HL-60 (cell line): ENCODE measurements around the gene GALNT9.

Experiments used
- DNase-seq, 2 experiments: peaks; one replicate each; pipeline ENCODE4 v3.0.0-alpha.2; 2010 to 2020; ENCODE audit warnings: low read depth in 1 of 2, low spot score in 1 of 2
- H3K27ac ChIP-seq: fragments of 250-450 bp; sonication (Bioruptor Pico); replicated peaks from 2 replicates; pipeline ENCODE4 v1.5.1; 2020; ENCODE audit warnings: mild to moderate bottlenecking, moderate library complexity
- H3K27me3 ChIP-seq: fragments of 250-450 bp; sonication (Bioruptor Pico); 2 replicates; pipeline ENCODE4 v1.5.1; 2021; ENCODE audit warnings: mild to moderate bottlenecking, moderate library complexity; ENCODE audit not compliant: insufficient read depth, poor library complexity, severe bottlenecking
- H3K4me3 ChIP-seq: replicated peaks from 2 replicates; pipeline ENCODE4 v1.5.1; 2011; ENCODE audit warnings: mild to moderate bottlenecking, control low read depth, low read length; ENCODE audit not compliant: insufficient read depth
- GABPA ChIP-seq: IDR thresholded peaks from 2 replicates; pipeline ENCODE4 v1.6.1; 2012; ENCODE audit warnings: low read depth
- POLR2AphosphoS5 ChIP-seq: IDR thresholded peaks from 2 replicates; pipeline ENCODE4 v1.6.1; 2012; ENCODE audit warnings: low read depth
- SPI1 ChIP-seq: IDR thresholded peaks from 2 replicates; pipeline ENCODE4 v1.6.1; 2012; ENCODE audit warnings: low read depth, mild to moderate bottlenecking, borderline replicate concordance
- TF ChIP-seq, protein P1 (sequence below): IDR thresholded peaks from 2 replicates; pipeline ENCODE4 v1.6.1; 2012; ENCODE audit warnings: low read depth; ENCODE audit not compliant: insufficient replicate concordance
- TF ChIP-seq, protein P2 (sequence below): IDR thresholded peaks from one replicate; pipeline ENCODE4 v1.5.1; 2011; ENCODE audit warnings: low read length, control low read depth, inconsistent platforms; ENCODE audit not compliant: insufficient read depth

Gene GALNT9

DNA sequence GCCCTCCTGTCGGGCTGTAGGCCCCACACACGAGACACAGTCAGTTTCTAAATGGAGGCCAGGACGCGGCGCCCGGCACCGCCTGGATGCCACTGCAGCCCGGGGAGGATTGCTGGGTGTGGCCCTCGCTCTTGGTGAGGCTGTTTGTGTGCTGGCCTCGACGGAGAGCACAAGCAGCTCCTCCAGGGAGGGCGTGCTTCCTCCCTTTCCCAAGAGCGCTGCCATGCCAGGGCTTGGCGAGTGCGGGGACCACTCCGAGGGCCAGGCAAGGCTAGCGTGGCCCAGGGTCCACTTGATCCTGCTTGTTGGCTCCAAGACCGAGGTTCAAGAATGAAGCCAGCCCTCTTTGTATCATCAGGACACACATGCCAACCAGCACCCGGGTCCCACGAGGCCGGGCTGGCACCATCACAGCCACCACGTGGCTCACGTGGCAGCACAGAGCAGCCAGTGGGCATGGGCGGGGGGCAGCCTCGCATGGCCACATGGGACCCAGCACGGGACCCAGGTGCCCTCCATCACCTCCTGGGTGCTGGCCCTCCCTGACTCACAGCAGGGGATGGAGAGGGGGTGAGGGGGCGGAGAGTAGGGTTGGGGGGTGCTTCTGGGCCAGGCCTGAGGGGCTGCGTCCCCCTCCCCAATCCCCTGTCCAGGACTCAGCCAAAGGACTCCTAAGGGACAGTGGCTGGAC lies 113.9 kb downstream of the GALNT9 start:
- TF ChIP-seq GABPA: no peak
- TF ChIP-seq, protein P1, sequence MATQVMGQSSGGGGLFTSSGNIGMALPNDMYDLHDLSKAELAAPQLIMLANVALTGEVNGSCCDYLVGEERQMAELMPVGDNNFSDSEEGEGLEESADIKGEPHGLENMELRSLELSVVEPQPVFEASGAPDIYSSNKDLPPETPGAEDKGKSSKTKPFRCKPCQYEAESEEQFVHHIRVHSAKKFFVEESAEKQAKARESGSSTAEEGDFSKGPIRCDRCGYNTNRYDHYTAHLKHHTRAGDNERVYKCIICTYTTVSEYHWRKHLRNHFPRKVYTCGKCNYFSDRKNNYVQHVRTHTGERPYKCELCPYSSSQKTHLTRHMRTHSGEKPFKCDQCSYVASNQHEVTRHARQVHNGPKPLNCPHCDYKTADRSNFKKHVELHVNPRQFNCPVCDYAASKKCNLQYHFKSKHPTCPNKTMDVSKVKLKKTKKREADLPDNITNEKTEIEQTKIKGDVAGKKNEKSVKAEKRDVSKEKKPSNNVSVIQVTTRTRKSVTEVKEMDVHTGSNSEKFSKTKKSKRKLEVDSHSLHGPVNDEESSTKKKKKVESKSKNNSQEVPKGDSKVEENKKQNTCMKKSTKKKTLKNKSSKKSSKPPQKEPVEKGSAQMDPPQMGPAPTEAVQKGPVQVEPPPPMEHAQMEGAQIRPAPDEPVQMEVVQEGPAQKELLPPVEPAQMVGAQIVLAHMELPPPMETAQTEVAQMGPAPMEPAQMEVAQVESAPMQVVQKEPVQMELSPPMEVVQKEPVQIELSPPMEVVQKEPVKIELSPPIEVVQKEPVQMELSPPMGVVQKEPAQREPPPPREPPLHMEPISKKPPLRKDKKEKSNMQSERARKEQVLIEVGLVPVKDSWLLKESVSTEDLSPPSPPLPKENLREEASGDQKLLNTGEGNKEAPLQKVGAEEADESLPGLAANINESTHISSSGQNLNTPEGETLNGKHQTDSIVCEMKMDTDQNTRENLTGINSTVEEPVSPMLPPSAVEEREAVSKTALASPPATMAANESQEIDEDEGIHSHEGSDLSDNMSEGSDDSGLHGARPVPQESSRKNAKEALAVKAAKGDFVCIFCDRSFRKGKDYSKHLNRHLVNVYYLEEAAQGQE: no peak
- no peak for TF ChIP-seq SPI1
- no peak for TF ChIP-seq POLR2AphosphoS5
- TF ChIP-seq, protein P2, sequence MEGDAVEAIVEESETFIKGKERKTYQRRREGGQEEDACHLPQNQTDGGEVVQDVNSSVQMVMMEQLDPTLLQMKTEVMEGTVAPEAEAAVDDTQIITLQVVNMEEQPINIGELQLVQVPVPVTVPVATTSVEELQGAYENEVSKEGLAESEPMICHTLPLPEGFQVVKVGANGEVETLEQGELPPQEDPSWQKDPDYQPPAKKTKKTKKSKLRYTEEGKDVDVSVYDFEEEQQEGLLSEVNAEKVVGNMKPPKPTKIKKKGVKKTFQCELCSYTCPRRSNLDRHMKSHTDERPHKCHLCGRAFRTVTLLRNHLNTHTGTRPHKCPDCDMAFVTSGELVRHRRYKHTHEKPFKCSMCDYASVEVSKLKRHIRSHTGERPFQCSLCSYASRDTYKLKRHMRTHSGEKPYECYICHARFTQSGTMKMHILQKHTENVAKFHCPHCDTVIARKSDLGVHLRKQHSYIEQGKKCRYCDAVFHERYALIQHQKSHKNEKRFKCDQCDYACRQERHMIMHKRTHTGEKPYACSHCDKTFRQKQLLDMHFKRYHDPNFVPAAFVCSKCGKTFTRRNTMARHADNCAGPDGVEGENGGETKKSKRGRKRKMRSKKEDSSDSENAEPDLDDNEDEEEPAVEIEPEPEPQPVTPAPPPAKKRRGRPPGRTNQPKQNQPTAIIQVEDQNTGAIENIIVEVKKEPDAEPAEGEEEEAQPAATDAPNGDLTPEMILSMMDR: no peak
- Histone ChIP-seq H3K4me3 (no peak overlapping the region), H3K27ac (no peak overlapping the region), H3K27me3 (no peaks in the 10 kb centered on the region)
- DNase-seq: no peak

DNA sequence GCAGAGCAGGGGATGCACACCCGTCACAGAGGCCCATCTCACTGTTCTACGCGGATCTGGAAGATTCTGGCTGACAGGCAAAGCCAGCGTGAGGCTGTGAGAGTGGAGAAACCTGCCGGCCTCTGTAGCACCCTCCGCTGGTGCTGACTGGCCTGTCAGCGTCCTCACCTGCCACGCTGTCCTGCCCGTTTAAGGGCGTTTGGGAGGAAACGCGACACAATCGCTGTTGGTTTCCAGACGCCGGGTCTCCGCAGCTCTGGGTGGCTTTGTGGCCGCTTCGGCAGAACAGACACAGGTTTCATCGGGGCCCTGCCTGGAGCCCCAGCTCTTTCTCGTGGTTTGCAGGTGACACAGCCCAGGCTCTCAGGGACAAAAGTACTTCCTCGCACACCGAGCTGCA lies 114.5 kb downstream of the GALNT9 start:
- H3K27me3 ChIP-seq: no peaks in the 10 kb centered on the region
- TF ChIP-seq POLR2AphosphoS5 (no peak), GABPA (no peak), SPI1 (no peak)
- TF ChIP-seq, protein P1: no peak
- TF ChIP-seq, protein P2: no peak
- no peak overlapping the region for H3K4me3 ChIP-seq
- H3K27ac ChIP-seq: no peak overlapping the region
- DNase-seq: no peak

DNA sequence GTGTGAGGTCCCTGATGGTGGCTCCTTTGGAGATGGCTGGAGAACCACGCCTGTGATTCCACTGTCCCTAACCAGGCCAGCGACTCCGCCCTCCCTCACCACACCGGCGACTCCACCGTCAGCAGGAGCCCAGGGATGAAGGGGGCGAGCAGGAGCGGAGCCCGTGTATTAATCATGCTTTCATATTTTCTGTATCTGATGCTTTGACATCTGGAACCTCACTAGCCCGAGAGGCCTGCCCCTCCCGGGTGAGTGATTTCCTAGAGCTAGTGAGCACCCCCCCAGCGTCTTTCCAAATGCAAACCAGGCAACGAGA lies 115.3 kb downstream of the GALNT9 start:
- no peak for TF ChIP-seq POLR2AphosphoS5
- TF ChIP-seq, protein P2: no peak
- H3K27me3 ChIP-seq: no peaks in the 10 kb centered on the region
- DNase-seq: no peak
- H3K27ac ChIP-seq: no peak overlapping the region
- no peak overlapping the region for H3K4me3 ChIP-seq
